ENCODE measurements around the gene KRT4.

GRCh38 chr12:52787324-52788191, 26.4 kb downstream of the KRT4 start:
- TF ChIP-seq POLR2A (IDR thresholded peaks at IDR 0.05) (no peak), CTCF (IDR thresholded peaks at IDR 0.05) (no peak)
